Mononuclear cell (primary cell): ENCODE results near the gene TMEM86B. TPM values are rescaled to one million over a fixed set of nuclear protein-coding genes. Genes with fewer than 3 reads are reported as not detected.

Experiments
- H3K27me3 ChIP-seq: 2 replicates; pipeline ENCODE4 v1.6.0; 2011; ENCODE audit warnings: low read length, control low read depth; ENCODE audit not compliant: insufficient read depth
- H3K4me1 ChIP-seq: 2 replicates; pipeline ENCODE4 v1.5.1; 2011; ENCODE audit warnings: mild to moderate bottlenecking, low read length, control low read depth; ENCODE audit not compliant: insufficient read depth
- H3K4me3 ChIP-seq: 2 replicates; pipeline ENCODE4 v1.5.1; 2011; ENCODE audit warnings: mild to moderate bottlenecking, low read length, moderate library complexity
- H3K9me3 ChIP-seq: 2 replicates; pipeline ENCODE4 v1.5.1; 2011; ENCODE audit warnings: low read depth, mild to moderate bottlenecking, control low read depth, low read length
- total RNA-seq: library from RNA; depleted of rRNA; stranded (reverse); fragments of >200 nt; gene quantifications from one replicate; pipeline ENCODE4 v1.2.3, GENCODE V29; 2012

The TMEM86B gene
- total RNA-seq, 1 donor: 2.0 TPM

DNA sequence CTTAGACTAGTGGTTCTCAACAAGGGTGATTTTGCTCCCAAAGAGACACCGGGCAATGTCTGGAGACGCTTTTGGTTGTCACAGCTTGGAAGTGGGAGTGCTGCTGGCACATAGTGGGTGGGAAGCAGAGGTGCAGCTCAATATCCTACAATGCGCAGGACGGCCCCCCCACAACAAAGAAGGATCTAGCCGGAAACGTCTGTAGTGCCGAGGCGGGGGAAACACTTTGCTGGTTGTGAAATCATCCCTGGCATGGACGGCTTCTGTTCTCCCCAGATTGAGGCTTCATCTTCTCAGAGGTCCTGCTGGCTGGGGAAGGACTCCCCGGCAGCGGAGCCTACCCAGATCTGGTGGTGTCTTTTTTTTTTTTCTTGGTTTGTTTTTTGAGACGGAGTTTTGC is 35.1 kb downstream of the TMEM86B start:
- no peaks in the 10 kb centered on the region for H3K27me3 ChIP-seq
- H3K4me1 ChIP-seq: no peaks in the 10 kb centered on the region
- H3K9me3 ChIP-seq: no peaks in the 10 kb centered on the region
- H3K4me3 ChIP-seq: no peak overlapping the region

DNA sequence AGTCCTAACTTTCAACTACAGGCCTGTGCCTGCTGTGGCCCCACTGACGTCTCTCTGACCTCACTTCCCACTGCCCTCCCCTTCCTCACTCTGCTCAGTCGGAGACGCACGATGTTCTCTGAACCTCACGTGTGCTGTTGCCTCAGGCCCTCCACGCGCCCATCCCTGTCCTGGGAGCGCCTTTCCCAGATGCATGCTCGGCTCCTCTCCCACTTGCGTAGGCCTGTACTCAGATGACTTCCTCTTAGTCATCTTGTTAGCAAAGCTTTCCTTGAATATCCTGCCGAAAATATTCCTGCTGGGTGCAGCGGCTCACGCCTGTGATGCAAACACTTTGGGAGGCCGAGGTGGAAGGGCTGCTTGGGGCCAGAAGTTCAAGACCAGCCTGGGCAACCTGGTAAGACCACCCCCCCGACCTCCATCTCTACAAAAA is 39.1 kb downstream of the TMEM86B start:
- no peak overlapping the region for H3K4me3 ChIP-seq
- no peaks in the 10 kb centered on the region for H3K27me3 ChIP-seq
- no peaks in the 10 kb centered on the region for H3K9me3 ChIP-seq
- H3K4me1 ChIP-seq: no peaks in the 10 kb centered on the region

DNA sequence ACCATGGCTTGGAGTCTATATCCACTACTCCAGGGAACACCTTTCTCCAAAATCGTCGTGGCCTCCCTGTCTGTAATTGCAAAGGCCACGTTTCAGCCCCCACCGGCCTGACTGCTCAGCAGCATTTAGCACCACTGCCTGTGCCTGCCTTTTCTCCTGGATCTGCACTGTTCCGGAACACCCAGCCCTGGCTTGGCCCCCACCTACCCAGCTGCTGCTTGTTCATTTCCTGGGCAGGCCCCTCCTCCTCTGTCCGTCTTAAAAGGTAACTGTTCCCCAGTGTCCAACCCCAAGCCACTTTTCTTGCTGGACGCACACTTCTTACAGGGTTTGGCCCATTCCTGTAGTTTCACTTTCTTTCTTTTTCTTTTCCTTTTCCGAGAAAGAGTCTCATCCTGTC is 39.9 kb downstream of the TMEM86B start:
- no peak overlapping the region for H3K4me3 ChIP-seq
- no peaks in the 10 kb centered on the region for H3K9me3 ChIP-seq
- H3K4me1 ChIP-seq: no peaks in the 10 kb centered on the region
- no peaks in the 10 kb centered on the region for H3K27me3 ChIP-seq

DNA sequence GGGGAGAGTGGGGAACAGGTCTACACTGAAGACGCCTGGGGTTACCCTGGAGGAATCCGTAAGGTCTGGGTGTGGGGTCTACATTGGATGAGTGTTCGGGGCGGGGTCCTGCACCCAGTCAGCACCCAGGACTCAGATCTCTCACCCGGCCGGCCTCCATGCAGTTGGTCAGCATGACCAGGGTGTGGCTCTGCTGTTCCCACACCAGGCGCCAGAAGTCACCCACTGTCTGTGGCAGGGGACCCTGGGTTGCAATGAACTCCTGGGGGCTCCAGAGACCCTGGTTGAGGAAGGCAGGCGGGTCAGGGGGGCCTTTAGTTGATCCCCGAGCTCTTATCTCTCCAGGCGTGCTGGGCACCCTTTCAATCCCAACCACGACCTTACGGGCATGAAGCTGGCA is 42.5 kb downstream of the TMEM86B start:
- Histone ChIP-seq H3K27me3 (peaks cover 10% of the 10 kb centered on the region), H3K4me1 (no peaks in the 10 kb centered on the region), H3K9me3 (no peaks in the 10 kb centered on the region), H3K4me3 (no peak overlapping the region)

DNA sequence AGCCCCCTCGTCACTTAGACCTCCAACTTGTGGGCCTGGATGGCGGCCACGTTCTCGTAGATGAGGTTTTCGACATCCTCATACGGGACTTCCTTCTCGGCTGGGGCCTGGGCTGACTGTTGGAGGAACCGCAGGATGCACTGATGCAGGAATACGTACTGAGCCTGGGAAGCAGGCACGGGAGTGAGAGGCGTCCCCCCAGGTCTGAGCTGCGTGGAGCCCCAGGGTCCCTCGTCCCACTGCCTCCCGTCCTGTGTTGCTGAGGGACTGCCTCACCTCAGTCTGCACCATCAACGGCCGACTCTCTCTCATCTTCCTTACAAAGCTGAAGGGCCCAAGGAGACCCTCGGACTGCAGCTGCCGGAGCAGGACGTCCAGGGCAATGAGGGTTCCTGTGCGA is 46.8 kb downstream of the TMEM86B start:
- Histone ChIP-seq H3K9me3 (no peaks in the 10 kb centered on the region), H3K27me3 (peaks cover 39% of the 10 kb centered on the region), H3K4me3 (no peak overlapping the region), H3K4me1 (peaks cover 20% of the 10 kb centered on the region)

DNA sequence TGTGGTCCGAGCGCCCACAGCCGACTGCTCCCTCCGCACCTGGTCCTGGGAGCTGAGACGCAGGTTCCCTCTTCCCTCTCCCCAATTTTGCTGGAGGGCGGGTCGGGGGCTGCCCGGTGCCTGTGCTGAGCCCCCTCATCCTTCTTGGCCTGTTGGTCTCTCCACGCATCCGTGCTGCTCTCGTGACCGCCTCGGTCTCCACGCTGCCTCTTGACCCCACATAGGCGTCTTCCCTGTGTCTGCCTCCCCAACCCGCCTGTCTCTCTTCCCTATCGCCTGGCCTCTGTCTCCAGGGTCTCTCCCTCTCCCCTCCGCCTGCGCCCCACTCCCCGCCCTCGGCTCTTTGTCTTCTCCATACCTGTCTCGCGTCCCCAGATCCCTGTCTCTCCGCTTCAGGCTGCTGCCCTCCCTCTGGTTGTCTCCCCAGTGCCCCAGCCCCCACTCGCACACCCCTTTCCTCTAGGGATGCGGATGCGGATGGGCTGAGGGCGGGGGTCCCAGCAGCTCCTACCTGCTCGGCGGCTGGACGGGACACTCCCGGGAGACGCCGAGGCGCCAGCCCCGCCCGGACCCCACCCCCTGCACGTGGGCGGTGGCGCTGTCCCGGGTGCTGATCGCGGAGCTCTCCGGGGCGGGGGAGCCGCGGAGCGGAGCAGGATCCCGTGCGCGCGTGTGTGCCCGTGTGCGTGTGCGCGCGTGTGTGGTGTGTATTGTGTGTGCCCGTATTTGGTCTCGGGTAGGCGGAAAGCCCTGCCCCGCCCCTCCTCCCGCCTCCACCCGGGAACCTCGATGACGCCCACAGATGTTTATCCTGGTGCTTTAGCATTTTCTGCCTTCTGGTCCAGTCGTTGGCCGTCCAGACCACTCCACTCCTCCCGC is 48.7 kb downstream of the TMEM86B start, which contains the start of gene SYT5:
Gene SYT5, minus strand, starts transcription at position 684 of the 879 bp plus-strand sequence. CDS start 1,248 bp downstream, outside the sequence.
- Histone ChIP-seq H3K9me3 (no peaks in the 10 kb centered on the region), H3K27me3 (peaks cover 58% of the 10 kb centered on the region), H3K4me1 (peaks cover 20% of the 10 kb centered on the region), H3K4me3 (no peak within 1 kb of the TSS)

DNA sequence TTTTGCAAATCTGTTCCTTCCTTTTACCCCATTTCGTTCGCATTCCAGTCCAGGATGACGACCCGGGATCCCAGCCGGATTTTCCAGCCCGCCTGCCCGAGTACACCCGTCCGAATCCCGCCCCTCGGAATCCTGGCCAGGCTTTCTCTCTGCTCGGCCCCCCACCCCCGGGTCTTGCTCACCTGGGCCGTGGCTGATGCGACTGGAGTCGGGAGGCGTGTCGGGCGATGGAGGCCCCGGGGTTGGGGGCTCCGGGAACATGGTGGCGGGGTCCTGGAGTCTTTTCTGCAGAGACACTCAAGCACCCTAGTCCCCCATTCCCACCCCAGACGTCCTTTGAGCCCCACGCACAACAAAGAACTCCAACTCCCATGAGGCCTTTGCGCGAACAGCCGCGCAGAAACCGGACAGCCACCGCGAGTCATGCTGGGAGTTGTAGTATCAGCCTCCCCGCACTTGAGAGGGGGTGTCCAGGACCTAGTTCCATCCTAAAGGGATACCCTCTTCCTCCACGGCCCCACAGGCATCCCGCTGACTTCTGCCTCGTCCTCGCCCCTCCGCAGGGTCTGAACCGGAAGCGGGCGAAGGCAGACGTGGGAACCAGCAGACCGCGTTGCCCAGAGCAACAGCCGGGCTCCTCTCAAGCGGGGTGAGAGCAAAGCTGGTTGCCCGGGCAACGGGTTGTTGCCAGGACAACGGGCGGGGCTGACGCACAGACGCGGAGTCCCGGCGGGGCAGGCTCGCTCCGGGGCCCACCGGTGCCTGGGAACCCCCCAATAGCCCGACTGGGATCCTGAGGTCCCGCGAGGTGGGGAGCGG is 49.6 kb downstream of the TMEM86B start:
- peaks cover 25% of the 10 kb centered on the region for H3K4me1 ChIP-seq
- H3K27me3 ChIP-seq: peaks cover 66% of the 10 kb centered on the region
- H3K4me3 ChIP-seq: no peak overlapping the region
- H3K9me3 ChIP-seq: no peaks in the 10 kb centered on the region

Other genes with a start within 250 kb of the TMEM86B start
- gene GP6, start 190.5 kb downstream of the TMEM86B start, total RNA-seq: 3.3 TPM
- gene RDH13, start 165.6 kb downstream of the TMEM86B start, total RNA-seq: 6.8 TPM
- gene EPS8L1, start 152.9 kb downstream of the TMEM86B start, total RNA-seq: 0.84 TPM
- gene PPP1R12C, start 111.1 kb downstream of the TMEM86B start, total RNA-seq: 45.8 TPM
- gene TNNT1, start 79.6 kb downstream of the TMEM86B start, total RNA-seq: 9.7 TPM
- gene TNNI3, start 71.0 kb downstream of the TMEM86B start, total RNA-seq: not detected
- 0.52 TPM for gene DNAAF3, start 62.1 kb downstream of the TMEM86B start, total RNA-seq
- 0.63 TPM for gene SYT5, start 48.5 kb downstream of the TMEM86B start, total RNA-seq
- gene PTPRH, start 19.3 kb downstream of the TMEM86B start, total RNA-seq: not detected
- 62.5 TPM for gene PPP6R1, start 30.3 kb upstream of the TMEM86B start, total RNA-seq
- 7.9 TPM for gene HSPBP1, start 51.3 kb upstream of the TMEM86B start, total RNA-seq
- gene BRSK1, start 55.2 kb upstream of the TMEM86B start, total RNA-seq: 0.52 TPM
- gene TMEM150B, start 96.6 kb upstream of the TMEM86B start, total RNA-seq: 2.0 TPM
- 14.3 TPM for gene KMT5C, start 111.1 kb upstream of the TMEM86B start, total RNA-seq
- not detected for gene COX6B2, start 126.0 kb upstream of the TMEM86B start, total RNA-seq
- not detected for gene GARIN5B, start 134.5 kb upstream of the TMEM86B start, total RNA-seq
- 0.10 TPM for gene IL11, start 141.7 kb upstream of the TMEM86B start, total RNA-seq
- gene TMEM190, start 148.1 kb upstream of the TMEM86B start, total RNA-seq: not detected
- gene TMEM238, start 155.5 kb upstream of the TMEM86B start, total RNA-seq: 1.9 TPM
- gene RPL28, start 157.2 kb upstream of the TMEM86B start, total RNA-seq: 605 TPM
- 20.7 TPM for gene UBE2S, start 179.0 kb upstream of the TMEM86B start, total RNA-seq
- not detected for gene SHISA7, start 214.5 kb upstream of the TMEM86B start, total RNA-seq
- 4.5 TPM for gene ISOC2, start 232.9 kb upstream of the TMEM86B start, total RNA-seq
- gene C19orf85, start 236.0 kb upstream of the TMEM86B start, total RNA-seq: not detected
- 3.5 TPM for gene ZNF628, start 247.9 kb upstream of the TMEM86B start, total RNA-seq